Liver (tissue), 2 donors: ENCODE results near the gene ZNF664.

Experiments
- TF ChIP-seq, protein P1 (sequence below): fragments of 150-350 bp; IDR thresholded peaks from 2 replicates; pipeline ENCODE4 v1.5.1; 2017; ENCODE audit warnings: improper control_type of control experiment, low read depth, low read length; ENCODE audit not compliant: missing input control
- TF ChIP-seq, protein P2 (sequence below): IDR thresholded peaks from 2 replicates; pipeline ENCODE4 v1.6.1; 2016; ENCODE audit warnings: antibody characterized with exemption, mild to moderate bottlenecking
- donor health status: healthy.

DNA sequence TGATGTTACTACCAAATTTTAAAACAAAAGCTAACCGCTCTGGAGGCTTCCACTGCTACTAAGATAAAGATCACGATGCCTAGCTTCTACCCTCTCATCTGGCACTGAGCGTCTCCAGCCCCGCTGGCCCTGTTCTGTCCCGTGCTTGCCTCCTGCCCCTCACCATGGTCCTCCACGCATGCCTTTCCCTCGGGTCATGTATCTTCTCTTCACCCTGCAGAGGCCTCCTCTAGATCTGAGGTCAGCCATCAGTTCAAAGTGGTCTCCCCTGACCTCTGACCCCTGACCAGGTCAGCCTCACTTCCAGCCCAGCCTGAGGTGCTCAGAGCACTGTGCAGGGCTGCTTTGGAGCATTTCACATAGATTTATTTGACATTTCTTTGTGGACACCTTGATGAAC lies 28.3 kb downstream of the ZNF664 start:
- TF ChIP-seq, protein P1, sequence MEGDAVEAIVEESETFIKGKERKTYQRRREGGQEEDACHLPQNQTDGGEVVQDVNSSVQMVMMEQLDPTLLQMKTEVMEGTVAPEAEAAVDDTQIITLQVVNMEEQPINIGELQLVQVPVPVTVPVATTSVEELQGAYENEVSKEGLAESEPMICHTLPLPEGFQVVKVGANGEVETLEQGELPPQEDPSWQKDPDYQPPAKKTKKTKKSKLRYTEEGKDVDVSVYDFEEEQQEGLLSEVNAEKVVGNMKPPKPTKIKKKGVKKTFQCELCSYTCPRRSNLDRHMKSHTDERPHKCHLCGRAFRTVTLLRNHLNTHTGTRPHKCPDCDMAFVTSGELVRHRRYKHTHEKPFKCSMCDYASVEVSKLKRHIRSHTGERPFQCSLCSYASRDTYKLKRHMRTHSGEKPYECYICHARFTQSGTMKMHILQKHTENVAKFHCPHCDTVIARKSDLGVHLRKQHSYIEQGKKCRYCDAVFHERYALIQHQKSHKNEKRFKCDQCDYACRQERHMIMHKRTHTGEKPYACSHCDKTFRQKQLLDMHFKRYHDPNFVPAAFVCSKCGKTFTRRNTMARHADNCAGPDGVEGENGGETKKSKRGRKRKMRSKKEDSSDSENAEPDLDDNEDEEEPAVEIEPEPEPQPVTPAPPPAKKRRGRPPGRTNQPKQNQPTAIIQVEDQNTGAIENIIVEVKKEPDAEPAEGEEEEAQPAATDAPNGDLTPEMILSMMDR = no peak
- TF ChIP-seq, protein P2, sequence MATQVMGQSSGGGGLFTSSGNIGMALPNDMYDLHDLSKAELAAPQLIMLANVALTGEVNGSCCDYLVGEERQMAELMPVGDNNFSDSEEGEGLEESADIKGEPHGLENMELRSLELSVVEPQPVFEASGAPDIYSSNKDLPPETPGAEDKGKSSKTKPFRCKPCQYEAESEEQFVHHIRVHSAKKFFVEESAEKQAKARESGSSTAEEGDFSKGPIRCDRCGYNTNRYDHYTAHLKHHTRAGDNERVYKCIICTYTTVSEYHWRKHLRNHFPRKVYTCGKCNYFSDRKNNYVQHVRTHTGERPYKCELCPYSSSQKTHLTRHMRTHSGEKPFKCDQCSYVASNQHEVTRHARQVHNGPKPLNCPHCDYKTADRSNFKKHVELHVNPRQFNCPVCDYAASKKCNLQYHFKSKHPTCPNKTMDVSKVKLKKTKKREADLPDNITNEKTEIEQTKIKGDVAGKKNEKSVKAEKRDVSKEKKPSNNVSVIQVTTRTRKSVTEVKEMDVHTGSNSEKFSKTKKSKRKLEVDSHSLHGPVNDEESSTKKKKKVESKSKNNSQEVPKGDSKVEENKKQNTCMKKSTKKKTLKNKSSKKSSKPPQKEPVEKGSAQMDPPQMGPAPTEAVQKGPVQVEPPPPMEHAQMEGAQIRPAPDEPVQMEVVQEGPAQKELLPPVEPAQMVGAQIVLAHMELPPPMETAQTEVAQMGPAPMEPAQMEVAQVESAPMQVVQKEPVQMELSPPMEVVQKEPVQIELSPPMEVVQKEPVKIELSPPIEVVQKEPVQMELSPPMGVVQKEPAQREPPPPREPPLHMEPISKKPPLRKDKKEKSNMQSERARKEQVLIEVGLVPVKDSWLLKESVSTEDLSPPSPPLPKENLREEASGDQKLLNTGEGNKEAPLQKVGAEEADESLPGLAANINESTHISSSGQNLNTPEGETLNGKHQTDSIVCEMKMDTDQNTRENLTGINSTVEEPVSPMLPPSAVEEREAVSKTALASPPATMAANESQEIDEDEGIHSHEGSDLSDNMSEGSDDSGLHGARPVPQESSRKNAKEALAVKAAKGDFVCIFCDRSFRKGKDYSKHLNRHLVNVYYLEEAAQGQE = no peak
